Measurements from ENCODE around the gene DNAH2. TPM values are rescaled to one million over a fixed set of nuclear protein-coding genes. Genes with fewer than 3 reads are reported as not detected.

DNAH2 gene
- total RNA-seq, 4 donors from 2014 or later = 0.08 to 0.31 TPM; not detected in 2

GRCh38 chr17:7703584-7704479, 13.7 kb upstream of the DNAH2 start:
- Histone ChIP-seq H3K4me3 (no peak overlapping the region), H3K27ac (no peak overlapping the region), H3K9me3 (no peaks in the 10 kb centered on the region), H3K27me3 (peaks cover 81% of the 10 kb centered on the region), H3K36me3 (peaks cover 0 to 36% of the 10 kb centered on the region in 2 donors), H3K4me1 (peaks cover 0 to 25% (median 11%) of the 10 kb centered on the region in 3 donors)
- TF ChIP-seq EP300 (IDR thresholded peaks at IDR 0.05) (no peak), CTCF (IDR thresholded peaks at IDR 0.05) (no peak), POLR2A (IDR thresholded peaks at IDR 0.05) (no peak), POLR2AphosphoS5 (IDR thresholded peaks at IDR 0.05) (no peak)
- no peak for ATAC-seq
- 14 to 31% methylated on average over 7 to 21 of the region's 24 CpGs for WGBS, 2 donors (ENCODE audit: low coverage in 1 of 2)

GRCh38 chr17:7704601-7705268, 12.8 kb upstream of the DNAH2 start, which contains the start of gene EFNB3:
Gene EFNB3, plus strand, starts transcription at chr17:7705202. Its CDS starts 397 bp downstream, at chr17:7705599.
- H3K27ac ChIP-seq = no peak within 1 kb of the TSS
- peaks cover 0 to 25% (median 11%) of the 10 kb centered on the region in 3 donors for H3K4me1 ChIP-seq
- H3K4me3 ChIP-seq = peak within 1 kb of the TSS in 1 of 2 donors; percentile 48
- peaks cover 90% of the 10 kb centered on the region for H3K27me3 ChIP-seq
- no peak for TF ChIP-seq POLR2AphosphoS5 (IDR thresholded peaks at IDR 0.05)
- TF ChIP-seq CTCF (IDR thresholded peaks at IDR 0.05) = no peak
- TF ChIP-seq POLR2A (IDR thresholded peaks at IDR 0.05) = no peak
- TF ChIP-seq EP300 (IDR thresholded peaks at IDR 0.05) = no peak
- 0 to 11% methylated on average over 2 to 3 of the region's 45 CpGs for WGBS, 2 donors (ENCODE audit: low coverage in 1 of 2)
- H3K36me3 ChIP-seq = peaks cover 0 to 35% of the 10 kb centered on the region in 2 donors
- no peaks in the 10 kb centered on the region for H3K9me3 ChIP-seq
- no peak for ATAC-seq

- Histone ChIP-seq H3K36me3 (peaks cover 0 to 27% of the 10 kb centered on the region in 2 donors), H3K9me3 (no peaks in the 10 kb centered on the region), H3K4me3 (peak overlapping the region in 1 of 2 donors; percentile 48), H3K4me1 (peaks cover 0 to 25% (median 11%) of the 10 kb centered on the region in 3 donors), H3K27me3 (peaks cover 98% of the 10 kb centered on the region), H3K27ac (no peak overlapping the region)
- peak; percentile 24 for ATAC-seq
- WGBS, 2 donors (ENCODE audit: low coverage in 1 of 2) = 10 to 17% methylated on average over 4 to 8 of the region's 50 CpGs
- TF ChIP-seq POLR2A (IDR thresholded peaks at IDR 0.05) (no peak), POLR2AphosphoS5 (IDR thresholded peaks at IDR 0.05) (no peak), EP300 (IDR thresholded peaks at IDR 0.05) (no peak), CTCF (IDR thresholded peaks at IDR 0.05) (no peak)
Observed at GRCh38 chr17:7705269-7706255, 12.0 kb upstream of the DNAH2 start.

- no peak overlapping the region for H3K4me3 ChIP-seq
- peaks cover 100% of the 10 kb centered on the region for H3K27me3 ChIP-seq
- no peak for ATAC-seq
- 95% methylated on average over 2 of the region's 3 CpGs; no CpG with 5 or more reads in 1 of the 2 donors for WGBS, 2 donors (ENCODE audit: low coverage in 1 of 2)
- H3K9me3 ChIP-seq = no peaks in the 10 kb centered on the region
- peaks cover 0 to 15% of the 10 kb centered on the region in 2 donors for H3K36me3 ChIP-seq
- TF ChIP-seq POLR2A (IDR thresholded peaks at IDR 0.05) (no peak), CTCF (IDR thresholded peaks at IDR 0.05) (no peak), EP300 (IDR thresholded peaks at IDR 0.05) (no peak), POLR2AphosphoS5 (IDR thresholded peaks at IDR 0.05) (no peak)
- H3K27ac ChIP-seq = no peak overlapping the region
- H3K4me1 ChIP-seq = peaks cover 0 to 25% (median 11%) of the 10 kb centered on the region in 3 donors
Observed at GRCh38 chr17:7706631-7707354, 10.8 kb upstream of the DNAH2 start.
